OCI-LY1 (cell line): Measurements from ENCODE around the gene HMGB3.

ENCODE experiments used
- H2AFZ ChIP-seq: fragments of 200-600 bp; sonication (generic), shearing (Covaris generic); 2 replicates; pipeline ENCODE4 v1.6.0; 2014; ENCODE audit warnings: antibody characterized with exemption, mild to moderate bottlenecking, low read length
- H3F3A ChIP-seq: fragments of 200-600 bp; sonication (generic), shearing (Covaris generic); 2 replicates; pipeline ENCODE4 v1.6.0; 2014; ENCODE audit warnings: mild to moderate bottlenecking, antibody characterized with exemption, low read length, moderate library complexity; ENCODE audit not compliant: insufficient read depth
- H3K27ac ChIP-seq: fragments of 200-600 bp; sonication (generic); 2 replicates; pipeline ENCODE4 v1.5.1; 2014; ENCODE audit warnings: low read length, mixed run types, mild to moderate bottlenecking, low read depth; ENCODE audit not compliant: poor library complexity, severe bottlenecking
- H3K27me3 ChIP-seq: fragments of 200-600 bp; sonication (generic); 2 replicates; pipeline ENCODE4 v1.6.0; 2014; ENCODE audit warnings: antibody characterized with exemption, mild to moderate bottlenecking, low read length, moderate library complexity; ENCODE audit not compliant: insufficient read depth
- H3K36me3 ChIP-seq: fragments of 200-600 bp; sonication (generic); 2 replicates; pipeline ENCODE4 v1.6.1; 2014; ENCODE audit warnings: mild to moderate bottlenecking, antibody characterized with exemption, low read length, moderate library complexity, mixed read lengths; ENCODE audit not compliant: insufficient read depth
- H3K4me1 ChIP-seq: fragments of 200-600 bp; sonication (generic); 2 replicates; pipeline ENCODE4 v1.5.1; 2014; ENCODE audit warnings: mild to moderate bottlenecking, low read length, moderate library complexity; ENCODE audit not compliant: insufficient read depth, severe bottlenecking
- H3K4me2 ChIP-seq: fragments of 200-600 bp; sonication (generic), shearing (Covaris generic); 2 replicates; pipeline ENCODE4 v1.6.1; 2014; ENCODE audit warnings: low read length
- H3K4me3 ChIP-seq: fragments of 200-600 bp; sonication (generic); 2 replicates; pipeline ENCODE4 v1.5.1; 2014; ENCODE audit warnings: low read length, low read depth, mild to moderate bottlenecking, mixed read lengths; ENCODE audit not compliant: poor library complexity, severe bottlenecking
- H3K79me2 ChIP-seq: fragments of 200-600 bp; shearing (Covaris generic); 2 replicates; pipeline ENCODE4 v1.6.1; 2016; ENCODE audit warnings: mixed run types, low read length, mixed read lengths; ENCODE audit not compliant: insufficient read depth
- H3K9ac ChIP-seq: fragments of 200-600 bp; sonication (generic), shearing (Covaris generic); 2 replicates; pipeline ENCODE4 v1.6.1; 2014; ENCODE audit warnings: mild to moderate bottlenecking, low read length, mixed read lengths
- H3K9me2 ChIP-seq: fragments of 200-600 bp; sonication (generic), shearing (Covaris generic); 2 replicates; pipeline ENCODE4 v1.6.1; 2014; ENCODE audit warnings: low read depth, mild to moderate bottlenecking, low read length, mixed read lengths
- H3K9me3 ChIP-seq: fragments of 200-600 bp; shearing (Covaris generic); 2 replicates; pipeline ENCODE4 v1.6.1; 2014; ENCODE audit warnings: low read length, mixed read lengths
- H4K20me1 ChIP-seq: fragments of 200-600 bp; sonication (generic), shearing (Covaris generic); 2 replicates; pipeline ENCODE4 v1.6.0; 2016; ENCODE audit warnings: mild to moderate bottlenecking, low read length; ENCODE audit not compliant: insufficient read depth
- EZH2 ChIP-seq: fragments of 200-600 bp; sonication (generic), shearing (Covaris generic); IDR thresholded peaks from 2 replicates; pipeline ENCODE4 v1.8.0; 2017; ENCODE audit warnings: borderline replicate concordance, mixed run types, mild to moderate bottlenecking, antibody characterized with exemption, low read length, moderate library complexity, mixed read lengths
- TF ChIP-seq, protein P1 (sequence below): fragments of 200-600 bp; sonication (generic), shearing (Covaris generic); IDR thresholded peaks from 2 replicates; pipeline ENCODE4 v1.5.1; 2017; ENCODE audit warnings: mild to moderate bottlenecking, antibody characterized with exemption, low read length, moderate library complexity, mixed read lengths

The HMGB3 gene

DNA sequence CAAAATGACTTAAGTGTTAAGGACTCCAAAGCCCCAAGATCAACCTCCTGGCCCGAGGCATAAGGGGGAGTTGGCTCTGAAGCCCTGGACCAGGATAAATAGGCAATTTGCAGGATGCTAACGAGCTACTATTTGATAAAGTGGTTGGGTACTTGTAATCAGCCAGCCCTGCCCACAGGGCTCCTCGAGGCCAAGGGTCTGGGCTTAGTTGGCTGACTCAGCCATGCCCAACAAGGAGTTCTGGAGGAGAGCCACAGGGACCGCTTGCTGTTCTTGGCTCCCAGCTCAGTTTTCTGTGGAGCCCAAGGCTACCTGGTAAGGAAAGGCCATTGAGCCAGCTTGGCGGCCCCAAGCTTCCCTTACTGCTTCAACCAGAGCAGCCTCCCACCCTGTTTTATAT is 7.8 kb downstream of the HMGB3 start:
- no peaks in the 10 kb centered on the region for H3F3A ChIP-seq
- no peak overlapping the region for H3K27ac ChIP-seq
- H3K9ac ChIP-seq = no peak overlapping the region
- no peaks in the 10 kb centered on the region for H3K4me1 ChIP-seq
- peaks cover 23% of the 10 kb centered on the region for H3K36me3 ChIP-seq
- H3K4me2 ChIP-seq = no peak overlapping the region
- H3K9me3 ChIP-seq = no peaks in the 10 kb centered on the region
- H3K9me2 ChIP-seq = no peaks in the 10 kb centered on the region
- H3K4me3 ChIP-seq = no peak overlapping the region
- H4K20me1 ChIP-seq = no peaks in the 10 kb centered on the region
- H2AFZ ChIP-seq = no peak overlapping the region
- no peaks in the 10 kb centered on the region for H3K79me2 ChIP-seq
- TF ChIP-seq, protein P1, sequence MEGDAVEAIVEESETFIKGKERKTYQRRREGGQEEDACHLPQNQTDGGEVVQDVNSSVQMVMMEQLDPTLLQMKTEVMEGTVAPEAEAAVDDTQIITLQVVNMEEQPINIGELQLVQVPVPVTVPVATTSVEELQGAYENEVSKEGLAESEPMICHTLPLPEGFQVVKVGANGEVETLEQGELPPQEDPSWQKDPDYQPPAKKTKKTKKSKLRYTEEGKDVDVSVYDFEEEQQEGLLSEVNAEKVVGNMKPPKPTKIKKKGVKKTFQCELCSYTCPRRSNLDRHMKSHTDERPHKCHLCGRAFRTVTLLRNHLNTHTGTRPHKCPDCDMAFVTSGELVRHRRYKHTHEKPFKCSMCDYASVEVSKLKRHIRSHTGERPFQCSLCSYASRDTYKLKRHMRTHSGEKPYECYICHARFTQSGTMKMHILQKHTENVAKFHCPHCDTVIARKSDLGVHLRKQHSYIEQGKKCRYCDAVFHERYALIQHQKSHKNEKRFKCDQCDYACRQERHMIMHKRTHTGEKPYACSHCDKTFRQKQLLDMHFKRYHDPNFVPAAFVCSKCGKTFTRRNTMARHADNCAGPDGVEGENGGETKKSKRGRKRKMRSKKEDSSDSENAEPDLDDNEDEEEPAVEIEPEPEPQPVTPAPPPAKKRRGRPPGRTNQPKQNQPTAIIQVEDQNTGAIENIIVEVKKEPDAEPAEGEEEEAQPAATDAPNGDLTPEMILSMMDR = no peak
- TF ChIP-seq EZH2 = no peak
- no peaks in the 10 kb centered on the region for H3K27me3 ChIP-seq

DNA sequence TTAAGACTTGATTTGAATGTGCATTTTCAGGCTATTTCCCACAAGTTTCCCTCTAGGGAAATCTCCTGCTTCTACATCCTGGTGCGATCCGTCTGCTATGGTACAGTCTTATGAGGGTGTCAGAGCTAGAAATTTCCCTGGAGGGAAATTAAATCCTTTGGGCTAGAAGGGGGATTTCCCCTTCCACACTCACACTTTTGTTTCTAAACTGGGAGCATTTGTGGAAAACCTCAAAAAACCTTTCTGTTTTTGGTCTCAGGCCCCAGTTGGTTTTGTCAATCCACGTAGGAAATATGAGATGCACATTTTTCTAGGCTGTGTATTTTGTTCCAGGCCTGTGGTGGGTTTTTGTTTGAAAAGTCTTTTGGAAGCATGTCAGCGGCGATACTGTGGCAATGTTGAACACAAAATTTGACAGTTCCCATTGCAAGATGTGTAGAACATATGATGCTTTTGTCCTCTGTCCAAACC is 17.8 kb downstream of the HMGB3 start:
- Histone ChIP-seq H3K4me2 (no peak overlapping the region), H3K27ac (no peak overlapping the region), H3K9ac (no peak overlapping the region), H3K4me1 (no peaks in the 10 kb centered on the region), H3K79me2 (no peaks in the 10 kb centered on the region), H2AFZ (no peak overlapping the region), H3K9me3 (no peaks in the 10 kb centered on the region), H3K4me3 (no peak overlapping the region), H3K27me3 (no peaks in the 10 kb centered on the region), H3K36me3 (no peaks in the 10 kb centered on the region), H3K9me2 (no peaks in the 10 kb centered on the region), H4K20me1 (no peaks in the 10 kb centered on the region), H3F3A (no peaks in the 10 kb centered on the region)
- TF ChIP-seq, protein P1 = no peak
- TF ChIP-seq EZH2 = no peak

DNA sequence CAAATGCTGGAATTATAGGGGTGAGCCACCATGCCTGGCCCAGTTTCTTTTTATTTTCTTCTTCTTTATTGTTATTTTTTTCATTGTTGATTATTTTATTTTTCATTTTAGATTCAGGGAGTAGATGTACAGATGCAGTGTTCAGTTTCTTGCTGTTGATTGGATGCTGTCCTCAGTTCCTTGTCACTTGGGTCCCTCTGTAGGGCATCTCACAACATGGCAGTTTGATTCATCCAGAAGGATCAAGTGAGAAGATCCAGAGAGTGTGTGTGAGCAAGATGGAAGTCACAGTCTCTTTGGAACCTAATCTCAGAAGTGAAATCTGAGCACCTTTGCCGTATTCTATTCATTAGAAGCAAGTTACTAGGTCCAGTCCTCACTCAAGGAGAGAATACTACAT is 20.9 kb downstream of the HMGB3 start:
- Histone ChIP-seq H3K4me2 (no peak overlapping the region), H2AFZ (no peak overlapping the region), H3F3A (no peaks in the 10 kb centered on the region), H4K20me1 (no peaks in the 10 kb centered on the region), H3K9ac (no peak overlapping the region), H3K36me3 (no peaks in the 10 kb centered on the region), H3K9me2 (no peaks in the 10 kb centered on the region), H3K4me3 (no peak overlapping the region), H3K27ac (no peak overlapping the region), H3K27me3 (no peaks in the 10 kb centered on the region), H3K9me3 (no peaks in the 10 kb centered on the region), H3K4me1 (no peaks in the 10 kb centered on the region), H3K79me2 (no peaks in the 10 kb centered on the region)
- TF ChIP-seq EZH2 = no peak
- TF ChIP-seq, protein P1 = no peak
